GM18861 (cell line): ENCODE measurements around the gene L3MBTL4.
"Not testable (repeated sequence)": the region's sequence is repeated elsewhere in the genome, so short reads cannot be mapped to it uniquely, and the experiment has no call there.

Experiments used
- ATAC-seq: cut with Tn5 transposase; IDR thresholded peaks from one replicate; pipeline ENCODE4 v1.9.1; 2021; ENCODE audit not compliant: unreplicated experiment

L3MBTL4 gene

DNA sequence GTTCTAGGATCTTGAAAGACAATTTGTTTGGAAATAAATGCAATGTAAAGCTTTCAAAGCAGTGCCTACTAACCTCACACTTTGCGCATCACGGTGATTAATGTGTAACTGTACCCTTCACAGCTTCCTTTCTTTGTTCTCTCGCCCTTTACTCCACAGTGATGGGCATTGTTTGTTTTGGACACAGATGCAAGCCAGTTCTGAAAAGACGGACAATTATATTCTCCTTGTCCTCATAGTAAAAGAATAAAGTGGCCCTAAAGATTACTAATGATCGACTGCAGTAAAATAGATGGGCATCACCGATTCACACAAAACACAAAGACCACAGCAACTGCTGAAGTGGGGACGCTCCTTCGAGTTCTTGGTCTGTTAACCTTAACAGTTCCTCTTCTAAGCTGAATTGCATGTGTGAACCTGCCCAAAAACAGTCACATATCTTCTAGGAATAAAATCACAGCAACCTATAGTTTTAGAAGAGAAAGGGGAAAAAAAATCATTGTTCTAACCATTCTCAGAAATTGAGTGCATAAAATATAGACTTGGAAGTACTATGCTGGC lies 7.7 kb downstream of the L3MBTL4 start:
- ATAC-seq: no peak

DNA sequence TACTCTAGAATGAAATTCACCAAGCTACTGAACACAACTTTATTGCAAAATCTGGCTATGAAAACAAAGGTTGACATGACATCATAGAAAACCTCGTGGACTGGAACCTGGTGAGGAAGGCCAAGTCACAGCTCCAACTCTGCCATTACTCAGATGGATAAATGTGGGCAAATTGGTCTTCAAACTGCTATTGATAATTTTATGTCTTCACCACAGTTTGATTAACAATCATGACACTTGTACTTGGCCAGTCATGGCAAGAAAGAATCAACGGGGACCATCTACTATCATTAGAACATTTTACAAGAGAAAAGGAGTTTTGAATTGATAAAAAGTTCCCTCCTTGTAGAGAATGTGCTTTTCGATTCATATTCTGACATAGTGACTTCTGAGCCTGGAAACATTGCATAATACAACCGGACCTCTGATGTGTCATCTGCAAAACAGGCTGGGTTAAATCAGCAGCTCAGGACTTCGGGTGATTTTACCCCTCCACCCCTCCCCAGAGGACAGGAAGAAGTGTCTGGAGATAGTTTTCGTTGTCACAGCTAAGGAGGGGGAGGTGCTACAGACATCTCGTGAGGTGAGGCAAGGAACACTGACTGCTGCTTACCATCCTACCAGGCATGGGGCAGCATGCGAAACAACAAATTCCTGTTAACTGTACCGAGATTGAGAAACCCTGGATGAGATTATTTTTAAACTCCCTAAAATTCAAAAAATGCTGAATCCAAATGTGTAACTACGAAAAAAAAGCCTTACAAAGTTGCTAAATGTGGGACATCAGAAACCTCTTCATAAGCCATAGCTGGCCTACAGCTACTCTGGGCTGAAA lies 8.4 kb downstream of the L3MBTL4 start:
- no peak for ATAC-seq

DNA sequence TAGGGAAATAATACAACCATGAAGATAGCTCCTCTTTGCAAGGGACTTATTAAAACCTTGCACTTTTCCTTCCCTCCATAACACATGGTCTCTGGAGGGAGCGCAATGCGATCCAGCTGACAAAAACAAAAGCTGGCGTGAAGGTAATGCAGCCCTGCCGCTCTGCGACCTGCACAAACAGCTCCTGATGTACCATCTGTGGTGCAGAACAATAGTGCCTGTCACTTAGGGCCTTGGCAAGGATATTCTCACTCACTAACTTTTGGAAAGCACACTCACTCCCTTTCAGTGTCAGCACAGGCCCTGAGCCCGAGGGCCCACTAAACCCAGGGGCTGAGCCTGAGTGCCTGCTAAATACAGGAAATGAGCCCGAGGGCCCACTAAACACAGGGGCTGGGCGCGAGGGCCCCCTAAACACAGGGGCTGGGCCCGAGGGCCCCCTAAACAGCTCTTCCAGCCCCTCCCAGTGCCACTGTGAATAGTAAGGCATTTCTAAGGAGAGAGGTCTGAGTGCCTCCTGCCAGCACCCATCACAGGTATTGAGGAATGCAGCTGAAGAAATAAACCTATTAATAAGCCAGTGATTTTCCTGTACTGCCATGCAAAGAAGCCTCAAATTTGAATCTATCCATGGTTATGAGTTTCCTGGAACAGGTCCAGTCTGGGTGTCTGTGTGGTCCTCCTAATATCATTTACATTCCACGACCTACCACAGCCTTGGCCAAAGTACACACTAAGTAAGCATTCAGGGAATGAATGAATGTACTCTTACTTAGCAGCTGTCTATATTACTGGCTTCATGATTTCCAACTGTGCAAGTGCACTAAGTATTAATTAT lies 9.3 kb downstream of the L3MBTL4 start:
- no peak for ATAC-seq

GRCh38 chr18:6404834-6405233 lies 9.9 kb downstream of the L3MBTL4 start:
- no peak for ATAC-seq

- ATAC-seq: no peak
Measured at GRCh38 chr18:6401687-6402086, 13.0 kb downstream of the L3MBTL4 start.

- no peak for ATAC-seq
Measured at GRCh38 chr18:6399776-6400175, 14.9 kb downstream of the L3MBTL4 start.

DNA sequence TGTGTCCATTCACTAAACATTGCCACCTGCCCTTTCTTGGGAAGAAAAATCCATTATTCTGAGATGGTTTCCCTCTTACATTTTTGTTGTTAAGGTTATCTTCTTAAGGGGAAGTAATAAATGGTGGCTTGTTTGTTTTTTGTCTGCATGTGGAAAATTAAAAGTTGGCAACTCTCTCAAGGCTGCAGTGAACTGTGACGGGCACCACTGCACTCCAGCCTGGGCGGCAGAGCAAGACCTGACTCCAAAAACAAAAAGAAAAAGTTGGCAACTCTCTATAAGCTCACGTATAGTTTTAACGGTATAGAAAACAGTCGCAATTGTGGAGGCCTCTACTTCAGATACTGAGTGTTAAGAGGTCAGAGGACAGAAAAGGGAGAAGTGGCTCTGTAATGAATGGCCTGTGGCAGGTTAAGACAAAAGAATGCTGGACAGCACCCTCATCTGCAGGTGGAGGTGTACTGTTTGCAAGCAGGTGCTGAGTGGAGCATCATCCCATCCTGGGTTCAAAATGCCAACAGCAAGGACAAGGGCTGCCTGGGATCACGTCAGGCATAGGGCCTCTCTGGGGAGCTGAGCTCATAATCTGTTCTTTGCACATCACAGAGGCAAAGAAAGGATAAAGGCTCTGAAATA lies 16.7 kb downstream of the L3MBTL4 start:
- no peak for ATAC-seq

GRCh38 chr18:6396847-6397246 lies 17.9 kb downstream of the L3MBTL4 start:
- no peak for ATAC-seq

DNA sequence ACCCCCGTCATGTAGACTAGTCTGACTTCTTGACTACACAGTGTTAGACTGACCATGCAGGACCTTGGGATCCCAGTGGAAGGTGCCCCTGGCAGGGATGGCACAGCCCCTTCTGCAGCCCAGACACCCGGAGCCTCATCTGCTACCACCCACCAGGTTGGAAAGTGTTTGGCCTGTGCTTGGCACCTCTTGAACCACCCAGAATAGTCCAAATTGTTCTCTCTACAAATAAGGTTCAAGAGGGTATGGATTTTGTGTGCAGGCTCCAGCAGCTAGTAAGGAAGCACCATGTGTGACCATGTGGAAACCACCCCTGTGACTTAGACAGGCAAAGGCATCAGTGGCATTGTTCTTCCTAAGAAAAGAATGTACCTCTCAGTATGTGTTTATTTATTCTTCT lies 18.4 kb downstream of the L3MBTL4 start:
- no peak for ATAC-seq

GRCh38 chr18:6389005-6389404 lies 25.7 kb downstream of the L3MBTL4 start:
- ATAC-seq: no peak

- ATAC-seq: no peak
Measured at GRCh38 chr18:6382963-6383362, 31.7 kb downstream of the L3MBTL4 start.

DNA sequence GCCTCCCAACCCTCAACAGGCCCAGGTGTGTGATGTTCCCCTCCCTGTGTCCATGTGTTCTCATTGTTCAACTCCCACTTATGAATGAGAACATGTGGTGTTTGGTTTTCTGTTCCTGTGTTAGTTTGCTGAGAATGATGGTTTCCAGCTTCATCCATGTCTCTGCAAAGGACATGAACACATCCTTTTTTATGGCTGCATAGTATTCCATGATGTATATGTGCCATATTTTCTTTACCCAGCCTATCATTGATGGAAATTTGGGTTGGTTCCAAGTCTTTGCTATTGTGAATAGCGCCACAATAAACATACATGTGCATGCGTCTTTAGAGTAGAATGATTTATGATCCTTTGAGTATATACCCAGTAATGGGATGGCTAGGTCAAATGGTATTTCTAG lies 37.2 kb downstream of the L3MBTL4 start:
- ATAC-seq: not testable (repeated sequence)

- no peak for ATAC-seq
Measured at GRCh38 chr18:6376433-6377229, 38.1 kb downstream of the L3MBTL4 start.

- ATAC-seq: no peak
Measured at GRCh38 chr18:6374935-6375529, 39.7 kb downstream of the L3MBTL4 start.

DNA sequence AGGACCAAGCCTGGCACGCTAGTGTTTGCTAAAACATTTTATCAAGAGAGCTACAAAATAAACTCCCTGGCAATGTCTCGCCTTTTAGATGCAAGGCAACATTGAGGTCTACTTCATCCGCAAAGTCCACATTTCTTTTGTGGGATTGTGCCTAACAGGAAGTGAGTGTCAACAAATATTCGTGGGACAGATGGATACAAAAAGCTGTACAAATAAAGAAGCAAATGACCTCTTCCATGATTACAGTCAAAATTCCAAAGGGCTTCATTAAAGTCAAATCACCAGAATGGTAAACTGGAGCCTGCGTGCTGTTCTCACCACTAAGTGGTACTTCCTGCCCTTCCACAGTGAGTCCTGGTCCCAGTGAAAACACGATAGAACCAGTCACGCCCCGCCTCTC lies 40.4 kb downstream of the L3MBTL4 start:
- ATAC-seq: no peak

DNA sequence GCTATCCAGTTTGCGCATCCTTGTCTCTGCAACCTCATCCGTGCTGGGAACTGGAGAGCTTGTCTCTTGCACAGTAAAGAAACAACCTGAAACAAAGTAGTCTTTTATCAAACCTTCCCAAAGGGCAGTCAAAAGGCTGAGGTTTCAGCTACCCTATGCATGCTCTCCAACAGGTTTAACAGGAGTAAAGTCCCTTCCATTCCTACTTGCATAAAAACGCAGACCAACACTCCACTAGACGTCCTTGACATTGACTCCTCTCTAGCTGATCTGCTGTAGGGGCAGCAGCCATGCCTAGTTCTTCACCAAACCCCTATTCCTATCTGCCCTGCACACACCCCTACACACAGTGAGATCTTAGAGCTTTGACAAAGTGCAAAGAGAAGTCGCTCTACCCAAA lies 41.5 kb downstream of the L3MBTL4 start:
- ATAC-seq: no peak

- no peak for ATAC-seq
Measured at GRCh38 chr18:6370886-6371635, 43.6 kb downstream of the L3MBTL4 start.

GRCh38 chr18:6370410-6370809 lies 44.3 kb downstream of the L3MBTL4 start:
- ATAC-seq: no peak

DNA sequence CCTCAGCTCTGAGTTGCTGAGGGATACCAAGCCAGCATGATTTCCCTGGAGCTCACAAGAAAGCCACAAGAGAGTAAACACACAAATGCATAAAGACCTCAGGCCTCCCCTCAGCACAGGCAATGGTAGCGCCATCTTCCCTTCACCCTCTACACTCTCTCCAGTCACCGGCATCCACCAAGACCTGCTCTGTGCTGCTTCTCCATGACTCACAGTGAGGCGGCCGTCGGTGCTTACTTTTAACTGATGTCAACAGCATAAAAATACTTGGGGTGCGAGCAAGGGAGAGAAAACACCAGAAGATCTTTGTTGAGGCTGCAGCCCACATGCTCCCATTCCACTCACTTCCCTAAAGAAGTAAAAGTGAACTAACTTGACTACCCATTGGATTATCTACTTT lies 46.7 kb downstream of the L3MBTL4 start:
- no peak for ATAC-seq
